Neuron (in vitro differentiated cells): Measurements from ENCODE around the gene MMP2.

Source experiments
- H2AFZ ChIP-seq: one replicate; pipeline ENCODE4 v1.6.1; 2013; ENCODE audit warnings: low read depth, mild to moderate bottlenecking, inconsistent platforms, low read length, moderate library complexity
- H3K27me3 ChIP-seq: one replicate; pipeline ENCODE4 v1.6.1; 2013; ENCODE audit warnings: low read length; ENCODE audit not compliant: insufficient read depth
- H3K36me3 ChIP-seq: one replicate; pipeline ENCODE4 v1.6.1; 2013; ENCODE audit warnings: low read length; ENCODE audit not compliant: insufficient read depth
- H3K4me1 ChIP-seq: one replicate; pipeline ENCODE4 v1.6.1; 2013; ENCODE audit warnings: low read length; ENCODE audit not compliant: insufficient read depth
- H3K4me3 ChIP-seq: 2 replicates; pipeline ENCODE4 v1.5.1; 2013; ENCODE audit warnings: mild to moderate bottlenecking, low read length, moderate library complexity
- H3K9me3 ChIP-seq: one replicate; pipeline ENCODE4 v1.6.1; 2013; ENCODE audit warnings: low read length

Gene MMP2

DNA sequence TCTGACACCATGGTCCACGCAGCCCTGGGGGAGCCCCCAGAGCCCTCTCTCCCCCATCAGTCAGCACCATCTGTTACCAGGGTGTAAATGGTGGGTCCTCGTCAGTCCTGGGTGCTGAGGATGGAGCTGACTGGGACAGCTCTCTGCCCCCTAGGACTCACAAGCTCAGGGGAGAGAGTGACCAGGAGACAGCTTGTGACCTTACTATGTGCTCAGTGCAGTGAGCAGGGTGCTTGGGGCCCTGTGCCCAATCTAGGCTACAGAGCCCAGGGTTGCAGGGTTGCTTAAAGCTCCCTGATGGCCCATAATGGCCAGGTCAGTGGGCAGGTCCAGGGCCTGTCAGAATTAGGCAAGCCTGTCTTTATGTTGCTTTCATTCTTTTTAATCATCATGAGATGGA is 11.3 kb downstream of the MMP2 start:
- Histone ChIP-seq H3K27me3 (no peaks in the 10 kb centered on the region), H3K4me3 (no peak overlapping the region), H2AFZ (no peak overlapping the region), H3K4me1 (no peaks in the 10 kb centered on the region), H3K9me3 (no peaks in the 10 kb centered on the region), H3K36me3 (peaks cover 21% of the 10 kb centered on the region)

DNA sequence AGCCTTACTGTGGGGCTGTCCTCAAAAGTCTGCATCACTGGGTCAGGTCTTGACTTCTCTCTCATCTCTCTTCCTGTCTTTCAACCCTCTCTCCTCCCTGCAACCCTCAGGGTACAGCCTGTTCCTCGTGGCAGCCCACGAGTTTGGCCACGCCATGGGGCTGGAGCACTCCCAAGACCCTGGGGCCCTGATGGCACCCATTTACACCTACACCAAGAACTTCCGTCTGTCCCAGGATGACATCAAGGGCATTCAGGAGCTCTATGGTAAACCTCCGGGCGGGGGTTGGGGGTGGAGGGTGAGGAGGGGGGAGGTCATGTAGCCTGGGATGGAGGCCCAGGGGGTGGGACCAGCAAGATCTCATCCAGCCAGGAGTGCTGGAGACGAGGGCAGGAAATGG is 12.7 kb downstream of the MMP2 start:
- H3K4me1 ChIP-seq: no peaks in the 10 kb centered on the region

DNA sequence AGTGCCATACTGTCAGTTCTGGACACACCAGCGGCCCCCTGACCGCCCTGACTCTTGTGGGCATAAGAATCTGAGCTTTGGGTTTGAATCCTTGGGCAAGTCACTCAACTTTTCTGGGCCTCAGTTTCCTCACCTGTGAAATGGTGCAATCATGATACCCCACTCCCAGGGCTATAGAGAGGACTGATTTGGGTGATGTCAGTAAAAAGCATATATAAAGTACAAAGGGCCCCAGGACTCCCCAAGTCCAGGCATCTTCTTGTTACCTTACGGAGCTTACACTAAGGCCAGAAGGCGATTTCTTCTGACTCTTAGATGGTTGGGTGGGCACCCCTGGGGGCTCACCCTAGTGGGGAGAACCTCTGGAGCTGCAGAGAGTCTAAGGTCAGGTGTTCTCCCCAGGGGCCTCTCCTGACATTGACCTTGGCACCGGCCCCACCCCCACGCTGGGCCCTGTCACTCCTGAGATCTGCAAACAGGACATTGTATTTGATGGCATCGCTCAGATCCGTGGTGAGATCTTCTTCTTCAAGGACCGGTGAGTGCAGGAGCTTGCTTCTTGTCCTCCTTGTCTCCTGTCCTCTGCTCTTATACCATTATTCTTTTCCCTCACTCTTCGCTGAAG is 13.9 kb downstream of the MMP2 start:
- Histone ChIP-seq H3K36me3 (peaks cover 16% of the 10 kb centered on the region), H3K4me1 (no peaks in the 10 kb centered on the region), H3K27me3 (no peaks in the 10 kb centered on the region), H3K9me3 (no peaks in the 10 kb centered on the region), H3K4me3 (no peak overlapping the region), H2AFZ (no peak overlapping the region)

More for the DNA sequence above, 12.7 kb downstream of the MMP2 start:
- no peak overlapping the region for H3K4me3 ChIP-seq
- no peak overlapping the region for H2AFZ ChIP-seq
- no peaks in the 10 kb centered on the region for H3K9me3 ChIP-seq
- peaks cover 18% of the 10 kb centered on the region for H3K36me3 ChIP-seq
- H3K27me3 ChIP-seq: no peaks in the 10 kb centered on the region

DNA sequence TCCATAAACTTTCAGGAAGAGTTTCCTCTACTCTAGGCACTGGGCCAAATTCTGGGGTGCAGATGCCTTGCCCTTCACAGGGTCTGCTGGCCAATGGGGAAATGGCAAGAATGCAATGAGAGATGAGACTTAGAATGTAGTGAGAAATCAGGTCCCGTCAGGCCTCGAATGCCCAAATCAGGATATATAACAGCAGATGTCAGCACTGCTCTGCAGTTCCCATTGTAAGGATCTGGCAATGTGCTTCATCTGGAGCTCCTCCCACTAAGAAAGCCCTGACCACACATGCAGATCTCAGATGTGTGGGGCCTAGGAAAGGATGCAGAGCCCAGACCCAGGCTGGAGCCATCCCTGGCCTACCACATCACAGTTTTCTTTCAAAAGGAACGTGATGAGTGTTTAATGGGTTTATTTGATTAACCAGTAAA is 16.0 kb downstream of the MMP2 start:
- Histone ChIP-seq H3K9me3 (no peaks in the 10 kb centered on the region), H3K36me3 (peaks cover 7% of the 10 kb centered on the region), H3K4me1 (peaks cover 10% of the 10 kb centered on the region), H3K27me3 (no peaks in the 10 kb centered on the region), H3K4me3 (no peak overlapping the region), H2AFZ (no peak overlapping the region)

DNA sequence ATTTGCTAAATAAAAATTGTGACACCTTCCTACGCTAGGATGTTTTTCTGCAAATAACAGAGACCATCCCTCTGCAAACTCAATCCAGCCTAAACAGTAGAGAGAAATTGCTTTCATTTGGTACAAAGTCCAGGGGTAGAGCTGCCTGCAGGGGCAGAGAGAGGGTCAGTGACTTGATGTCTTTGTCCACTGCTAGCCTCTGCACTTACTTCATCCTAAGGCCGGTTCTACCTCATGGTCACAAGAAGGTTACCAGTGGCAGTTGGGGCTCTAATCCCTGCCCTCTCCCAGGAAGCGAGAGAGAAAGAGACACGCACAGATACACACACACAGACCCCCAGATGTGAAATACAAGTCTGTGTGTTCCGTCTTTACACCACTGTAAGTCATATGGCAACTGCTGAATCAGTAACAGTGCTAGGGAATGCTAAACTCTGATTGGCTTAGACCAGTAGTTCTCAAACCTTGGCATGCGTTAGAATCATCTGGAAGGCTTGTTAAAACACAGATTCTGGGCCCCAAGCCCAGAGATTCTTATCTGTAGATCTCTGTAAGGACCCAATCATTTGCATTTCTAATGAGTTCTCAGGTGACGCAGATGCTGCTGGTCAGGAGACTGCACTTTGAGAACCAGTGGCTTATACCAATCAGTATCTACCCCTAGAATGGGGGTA is 16.8 kb downstream of the MMP2 start:
- Histone ChIP-seq H3K9me3 (no peaks in the 10 kb centered on the region), H3K4me3 (no peak overlapping the region), H3K27me3 (no peaks in the 10 kb centered on the region), H3K36me3 (peaks cover 5% of the 10 kb centered on the region), H3K4me1 (peaks cover 18% of the 10 kb centered on the region), H2AFZ (no peak overlapping the region)

DNA sequence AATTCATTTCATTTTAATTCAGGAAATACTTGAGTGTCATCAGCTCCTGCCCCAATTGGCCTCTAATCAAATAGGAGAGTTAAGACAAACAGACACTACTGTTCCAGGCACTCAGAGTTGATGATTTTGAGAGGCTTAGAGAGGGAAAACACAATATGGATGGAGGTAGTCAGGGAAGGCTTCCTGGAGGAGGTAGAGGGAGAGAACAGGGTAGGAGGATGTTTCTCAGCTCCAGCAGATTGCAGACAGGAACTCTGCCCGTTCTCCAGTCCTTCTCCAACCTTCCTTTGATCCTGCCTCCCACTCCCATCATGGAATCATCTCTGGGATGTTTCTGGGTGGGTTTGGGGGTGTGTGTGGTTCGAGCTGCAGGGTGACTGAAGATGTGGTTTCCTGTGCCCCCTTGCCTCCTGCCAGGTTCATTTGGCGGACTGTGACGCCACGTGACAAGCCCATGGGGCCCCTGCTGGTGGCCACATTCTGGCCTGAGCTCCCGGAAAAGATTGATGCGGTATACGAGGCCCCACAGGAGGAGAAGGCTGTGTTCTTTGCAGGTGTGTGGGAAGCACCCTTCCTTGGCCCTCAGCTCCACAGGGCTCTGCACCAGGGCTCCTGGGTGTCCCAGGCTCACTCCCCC is 17.6 kb downstream of the MMP2 start:
- peaks cover 23% of the 10 kb centered on the region for H3K4me1 ChIP-seq
- peaks cover 5% of the 10 kb centered on the region for H3K36me3 ChIP-seq
- H3K9me3 ChIP-seq: no peaks in the 10 kb centered on the region
- no peaks in the 10 kb centered on the region for H3K27me3 ChIP-seq
- no peak overlapping the region for H3K4me3 ChIP-seq
- no peak overlapping the region for H2AFZ ChIP-seq

DNA sequence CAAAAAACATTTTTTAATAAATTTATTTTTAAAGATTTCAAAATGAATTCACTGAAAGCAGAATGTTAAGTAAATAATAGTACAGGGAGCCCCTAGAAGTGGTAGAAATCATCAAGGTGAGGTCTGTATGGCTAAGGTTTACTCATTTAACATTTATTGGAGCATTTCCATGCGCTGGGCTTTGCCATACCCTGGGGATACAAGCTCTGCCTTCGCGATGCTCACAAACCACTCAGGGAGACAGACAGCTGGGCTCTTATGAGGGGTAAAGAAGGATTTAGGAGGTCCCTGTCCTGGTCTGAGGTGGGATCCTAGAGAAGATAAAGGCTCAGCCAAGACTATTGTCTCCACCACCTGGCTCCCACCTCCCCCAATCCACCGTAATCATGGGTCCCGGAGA is 18.6 kb downstream of the MMP2 start:
- Histone ChIP-seq H3K4me3 (no peak overlapping the region), H3K36me3 (peaks cover 5% of the 10 kb centered on the region), H2AFZ (no peak overlapping the region), H3K9me3 (no peaks in the 10 kb centered on the region), H3K27me3 (no peaks in the 10 kb centered on the region), H3K4me1 (peaks cover 23% of the 10 kb centered on the region)

DNA sequence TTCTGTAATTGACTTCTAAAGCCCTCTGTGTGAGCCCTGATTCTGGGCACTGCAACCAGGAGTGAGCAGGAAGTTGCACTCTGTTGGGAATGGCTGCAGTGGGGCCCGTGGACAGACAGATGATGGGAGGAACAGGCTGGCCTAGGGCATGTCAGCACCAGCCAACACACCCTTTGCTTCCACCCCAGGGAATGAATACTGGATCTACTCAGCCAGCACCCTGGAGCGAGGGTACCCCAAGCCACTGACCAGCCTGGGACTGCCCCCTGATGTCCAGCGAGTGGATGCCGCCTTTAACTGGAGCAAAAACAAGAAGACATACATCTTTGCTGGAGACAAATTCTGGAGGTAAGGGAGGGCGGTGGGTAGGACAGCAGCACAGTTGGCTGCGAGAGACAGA is 19.1 kb downstream of the MMP2 start:
- Histone ChIP-seq H3K4me1 (peaks cover 26% of the 10 kb centered on the region), H3K36me3 (peaks cover 5% of the 10 kb centered on the region)

DNA sequence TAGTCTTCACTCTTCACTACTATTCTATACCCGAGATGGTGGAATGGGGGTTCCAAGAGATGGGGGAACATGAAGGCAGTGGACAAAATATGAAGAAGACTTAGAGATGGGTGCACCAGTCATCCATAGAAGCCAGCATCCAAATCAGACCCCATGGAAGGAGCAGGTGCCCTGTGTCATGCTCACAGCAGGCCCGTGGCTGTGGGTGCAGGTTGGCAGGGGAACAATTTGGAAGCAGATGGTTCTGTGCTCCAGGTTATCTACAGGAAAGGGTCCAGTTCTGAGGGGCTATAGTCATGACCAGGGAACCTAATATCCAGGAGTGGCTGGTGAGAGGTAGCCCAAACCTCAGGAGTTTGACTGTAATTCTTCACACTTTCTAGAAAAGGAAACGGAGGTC is 20.3 kb downstream of the MMP2 start:
- Histone ChIP-seq H3K4me1 (peaks cover 26% of the 10 kb centered on the region), H3K36me3 (peaks cover 5% of the 10 kb centered on the region)

More for the DNA sequence above, 19.1 kb downstream of the MMP2 start:
- H2AFZ ChIP-seq: no peak overlapping the region
- H3K9me3 ChIP-seq: no peaks in the 10 kb centered on the region
- no peaks in the 10 kb centered on the region for H3K27me3 ChIP-seq
- no peak overlapping the region for H3K4me3 ChIP-seq

DNA sequence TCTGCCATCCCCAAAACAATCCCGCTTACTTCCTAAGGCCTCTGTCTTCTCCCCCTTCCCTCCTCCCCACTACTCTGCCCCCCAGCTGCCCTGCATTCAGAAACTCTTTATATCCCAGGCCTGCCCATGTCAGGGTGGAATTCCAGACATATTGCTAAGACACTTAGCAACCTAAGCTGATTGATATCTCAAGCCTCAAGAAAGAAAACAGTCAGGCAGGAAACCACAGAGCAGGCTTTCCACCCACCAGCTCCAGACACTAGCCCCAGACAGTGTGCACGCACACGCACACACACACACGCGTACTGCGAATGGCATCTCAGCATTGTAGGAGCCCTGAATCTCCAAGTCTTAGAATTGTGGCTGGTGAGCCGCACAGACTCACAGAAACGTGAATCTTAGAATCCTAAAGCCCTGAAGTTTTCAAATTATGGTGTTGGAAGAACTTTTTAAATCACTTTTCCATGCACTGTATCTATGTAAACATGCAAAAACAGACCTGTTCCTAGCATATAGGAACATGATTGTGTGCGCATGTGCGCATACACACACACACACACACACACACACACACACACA is 21.0 kb downstream of the MMP2 start:
- peaks cover 5% of the 10 kb centered on the region for H3K36me3 ChIP-seq
- H3K4me1 ChIP-seq: peaks cover 26% of the 10 kb centered on the region

More for the DNA sequence above, 20.3 kb downstream of the MMP2 start:
- Histone ChIP-seq H3K9me3 (no peaks in the 10 kb centered on the region), H3K4me3 (no peak overlapping the region), H2AFZ (no peak overlapping the region), H3K27me3 (no peaks in the 10 kb centered on the region)

DNA sequence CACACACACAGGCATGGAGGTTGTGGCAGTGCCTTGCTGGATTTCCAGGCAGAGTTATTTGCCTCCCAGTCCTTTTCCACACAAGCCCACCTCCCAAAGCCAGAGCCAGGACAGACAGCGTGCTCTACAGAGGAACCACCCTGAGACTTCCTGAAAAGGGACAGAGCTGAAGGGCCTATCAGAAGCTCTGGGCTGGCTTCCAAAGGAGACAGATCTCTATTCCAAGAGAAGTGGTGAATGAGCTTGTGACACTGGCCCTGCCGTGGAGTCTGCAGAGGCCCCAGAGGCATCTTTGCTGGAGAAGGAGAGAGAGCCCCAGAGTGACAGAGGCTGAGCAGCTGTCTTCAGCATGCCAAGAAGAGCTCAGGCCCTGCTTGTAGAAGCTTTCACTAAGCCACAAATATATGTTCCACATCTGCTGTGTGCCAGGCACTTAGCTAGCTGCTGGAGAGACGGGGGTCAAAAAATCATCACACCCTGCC is 21.6 kb downstream of the MMP2 start:
- H3K4me1 ChIP-seq: peaks cover 26% of the 10 kb centered on the region
- H3K27me3 ChIP-seq: no peaks in the 10 kb centered on the region
- H2AFZ ChIP-seq: no peak overlapping the region
- H3K4me3 ChIP-seq: no peak overlapping the region
- H3K36me3 ChIP-seq: peaks cover 5% of the 10 kb centered on the region
- H3K9me3 ChIP-seq: no peaks in the 10 kb centered on the region

More for the DNA sequence above, 21.0 kb downstream of the MMP2 start:
- no peak overlapping the region for H3K4me3 ChIP-seq
- H3K27me3 ChIP-seq: no peaks in the 10 kb centered on the region
- no peaks in the 10 kb centered on the region for H3K9me3 ChIP-seq
- no peak overlapping the region for H2AFZ ChIP-seq

DNA sequence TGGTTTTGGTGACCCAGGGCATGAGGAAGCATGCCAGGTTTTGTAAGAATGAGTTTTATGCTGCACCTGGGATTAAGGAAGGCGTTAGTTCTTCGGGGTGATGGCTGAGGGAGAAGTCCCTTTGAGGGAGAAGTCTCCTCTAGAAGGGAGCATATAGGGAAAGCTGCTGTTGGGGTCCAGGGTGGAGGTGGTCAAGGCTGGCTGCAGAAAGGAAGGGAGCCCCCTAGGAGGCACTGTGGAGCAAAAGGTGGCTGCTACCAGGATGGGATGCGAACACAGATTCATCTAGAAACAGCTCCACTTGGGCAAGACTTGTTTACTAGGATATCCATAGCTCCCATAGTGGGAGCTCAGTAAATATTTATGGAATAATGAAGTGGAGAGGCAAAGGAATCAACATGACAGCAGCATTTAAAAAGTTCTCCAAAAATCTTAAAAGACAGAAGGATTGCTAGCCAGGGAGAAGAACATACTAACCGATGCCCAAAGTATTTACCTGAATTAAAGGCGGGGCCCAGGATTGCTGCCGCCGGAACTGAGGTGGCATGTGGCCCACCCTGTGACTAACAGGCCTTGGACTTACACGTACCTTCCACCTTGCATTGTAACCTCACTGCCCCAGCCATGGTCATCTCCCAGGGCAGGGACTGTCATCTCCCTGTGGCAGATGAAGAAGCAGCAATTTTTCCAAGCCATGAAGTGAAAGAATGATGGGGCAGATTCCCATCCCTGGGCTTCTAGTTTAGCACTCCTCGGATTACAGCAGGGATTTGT is 22.7 kb downstream of the MMP2 start:
- Histone ChIP-seq H3K9me3 (no peaks in the 10 kb centered on the region), H3K4me1 (peaks cover 26% of the 10 kb centered on the region), H3K36me3 (peaks cover 6% of the 10 kb centered on the region), H2AFZ (no peak overlapping the region), H3K4me3 (no peak overlapping the region), H3K27me3 (no peaks in the 10 kb centered on the region)
